Measurements from ENCODE around the gene PROP1. TPM values are rescaled to one million over a fixed set of nuclear protein-coding genes. Genes with fewer than 3 reads are reported as not detected.
"Not testable (repeated sequence)": the region's sequence is repeated elsewhere in the genome, so short reads cannot be mapped to it uniquely, and the experiment has no call there.

PROP1 gene
- total RNA-seq, 4 donors from 2014 or later = not detected

DNA sequence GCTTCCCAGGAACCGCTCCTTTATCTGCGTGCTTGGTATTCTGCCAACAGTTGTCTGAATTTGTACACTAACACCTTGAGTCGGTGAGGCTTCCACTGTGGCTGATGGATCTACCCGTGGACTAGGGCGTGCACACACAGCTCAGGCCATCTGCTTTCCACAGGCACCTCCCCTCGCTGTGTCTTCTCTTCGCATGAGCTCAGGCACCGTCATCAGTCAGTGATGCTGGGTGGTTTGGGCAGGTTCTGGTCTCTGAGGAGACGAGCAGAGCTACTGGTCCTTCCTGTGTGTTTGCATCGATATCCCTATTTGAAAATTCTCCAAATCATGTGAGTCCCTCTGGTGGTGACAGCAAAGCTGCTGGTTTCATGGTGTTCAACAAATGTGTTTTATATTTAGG, 48.1 kb downstream of the PROP1 start:
- WGBS, 2 donors (ENCODE audit: low coverage in 1 of 2) = 74 to 84% methylated on average over 3 to 7 of the region's 10 CpGs
- H3K4me3 ChIP-seq; intact Hi-C loops (cut with DNase I; ENCODE audit: low total_unique reads); H3K9me3 ChIP-seq; H3K4me1 ChIP-seq; DNase-seq; H3K27me3 ChIP-seq; in situ Hi-C loops (cut with MboI; ENCODE audit: low pct_ligation_motif_present in 1 of 4, low pct_unique_long_range_greater_than_20kb in 1 of 4, low sequenced_read_pairs in 3 of 4); H3K36me3 ChIP-seq; H3K27ac ChIP-seq: not testable (repeated sequence)

DNA sequence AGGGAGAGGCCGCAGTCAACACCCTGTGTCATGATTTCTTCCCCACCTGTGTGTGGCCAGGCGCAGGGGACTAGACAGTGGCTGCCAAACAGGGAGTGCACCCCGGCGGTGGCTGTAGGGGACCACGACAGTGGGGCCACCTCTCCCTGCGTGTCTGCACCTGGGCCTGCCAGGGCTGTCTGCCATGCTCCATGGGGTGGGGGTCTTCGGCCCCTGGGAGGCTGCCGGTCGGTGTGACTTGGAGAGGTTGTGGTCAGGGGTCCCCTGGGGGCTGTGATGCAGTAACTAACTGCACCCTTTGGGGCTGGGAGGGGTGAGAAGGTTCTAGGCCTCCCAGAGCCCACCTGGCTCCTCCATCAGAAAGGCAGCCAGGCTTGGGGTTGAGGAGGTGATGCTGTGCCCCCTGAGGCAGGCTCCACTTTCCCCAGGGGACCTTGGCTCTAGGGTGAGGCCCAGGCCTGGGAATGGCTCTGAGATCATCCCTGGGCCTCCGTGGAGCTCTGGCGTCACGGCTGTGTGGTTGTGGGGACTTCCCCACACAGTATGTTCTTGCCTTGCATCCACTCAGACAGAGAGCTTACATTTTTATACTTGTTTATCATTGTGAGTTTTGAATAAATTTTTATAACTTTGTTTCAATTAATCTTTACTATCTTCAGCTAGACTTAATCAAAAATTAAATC, 50.3 kb downstream of the PROP1 start:
- in situ Hi-C loops (cut with MboI; ENCODE audit: low pct_ligation_motif_present in 1 of 4, low pct_unique_long_range_greater_than_20kb in 1 of 4, low sequenced_read_pairs in 3 of 4); H3K36me3 ChIP-seq; H3K27ac ChIP-seq; H3K4me3 ChIP-seq; H3K4me1 ChIP-seq; DNase-seq; intact Hi-C loops (cut with DNase I; ENCODE audit: low total_unique reads); H3K27me3 ChIP-seq; H3K9me3 ChIP-seq: not testable (repeated sequence)
- 73 to 83% methylated on average over 2 to 7 of the region's 12 CpGs for WGBS, 2 donors (ENCODE audit: low coverage in 1 of 2)

DNA sequence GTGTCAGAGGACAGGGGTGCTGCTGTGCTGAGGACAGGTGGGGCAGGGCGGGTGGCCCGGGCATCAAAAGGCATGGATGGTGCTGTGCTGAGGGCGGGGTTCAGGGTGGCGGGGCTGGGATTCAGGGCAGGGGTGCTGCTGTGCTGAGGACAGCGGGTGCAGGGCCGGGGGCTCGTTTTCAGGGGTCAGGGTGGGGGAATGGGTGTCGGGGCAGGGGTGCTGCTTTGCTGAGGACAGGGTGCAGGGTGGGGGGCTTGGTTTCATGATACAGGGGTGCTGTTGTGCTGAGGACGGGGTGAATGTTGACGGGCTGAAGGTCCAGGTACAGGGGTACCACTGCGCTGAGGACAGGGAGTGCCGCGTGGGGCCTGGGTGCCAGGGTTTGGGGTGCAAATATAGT, 50.9 kb downstream of the PROP1 start:
- H3K9me3 ChIP-seq; H3K4me1 ChIP-seq; in situ Hi-C loops (cut with MboI; ENCODE audit: low pct_ligation_motif_present in 1 of 4, low pct_unique_long_range_greater_than_20kb in 1 of 4, low sequenced_read_pairs in 3 of 4); intact Hi-C loops (cut with DNase I; ENCODE audit: low total_unique reads); H3K4me3 ChIP-seq; H3K27ac ChIP-seq; H3K27me3 ChIP-seq; H3K36me3 ChIP-seq; DNase-seq: not testable (repeated sequence)
- 89 to 100% methylated on average over 4 to 13 of the region's 13 CpGs for WGBS, 2 donors (ENCODE audit: low coverage in 1 of 2)

DNA sequence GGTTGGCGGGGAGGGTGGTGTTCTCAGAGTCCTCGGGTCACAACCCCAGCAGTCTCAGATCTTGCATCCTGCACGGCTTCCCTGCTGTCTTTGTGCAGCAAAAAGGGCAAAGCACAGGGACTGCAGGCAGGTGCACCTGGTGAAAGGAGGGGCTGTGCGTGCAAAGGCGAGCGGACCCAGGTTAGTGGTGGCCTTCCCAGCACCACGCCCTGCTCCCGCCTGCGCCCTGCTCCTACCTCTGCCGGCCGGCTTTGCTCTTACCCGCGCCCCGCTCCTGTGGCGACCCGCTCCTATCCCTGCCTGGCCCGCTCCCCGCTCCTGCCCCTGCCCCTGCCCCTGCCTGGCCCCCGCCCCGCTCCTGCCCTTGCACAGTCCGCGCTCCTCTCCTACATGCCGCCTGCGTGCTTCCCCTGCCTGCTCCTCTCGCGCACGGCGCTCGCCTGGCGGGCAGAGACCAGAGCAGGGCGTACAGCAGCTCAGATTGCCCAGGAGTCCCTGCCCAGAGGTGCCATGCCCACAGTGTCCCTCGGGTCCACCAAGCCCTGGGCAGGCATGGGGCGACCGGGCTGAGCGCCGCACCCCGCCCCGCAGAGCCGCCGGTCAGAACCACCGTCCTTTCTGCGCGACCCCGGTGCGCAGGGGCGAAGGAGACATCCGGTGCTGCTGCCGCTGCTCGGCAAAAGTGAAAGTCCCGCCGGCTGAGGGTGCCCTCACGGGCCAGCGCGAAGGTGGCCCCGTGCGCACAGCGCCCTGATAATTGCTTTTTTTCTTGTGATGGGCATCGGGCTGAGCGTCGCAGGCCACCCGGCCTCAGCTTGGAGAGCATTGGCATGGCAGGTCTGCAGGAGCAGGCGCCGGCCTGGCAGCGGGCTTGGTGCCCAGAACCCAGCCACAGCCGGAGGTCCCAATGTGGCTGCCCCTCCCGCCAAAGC, 52.0 kb downstream of the PROP1 start:
- H3K4me3 ChIP-seq = peak overlapping the region in 3 of 4 donors; percentile 28 to 53 (median 29)
- H3K27me3 ChIP-seq; H3K27ac ChIP-seq; intact Hi-C loops (cut with DNase I; ENCODE audit: low total_unique reads); H3K36me3 ChIP-seq; DNase-seq; H3K4me1 ChIP-seq; H3K9me3 ChIP-seq; in situ Hi-C loops (cut with MboI; ENCODE audit: low pct_ligation_motif_present in 1 of 4, low pct_unique_long_range_greater_than_20kb in 1 of 4, low sequenced_read_pairs in 3 of 4): not testable (repeated sequence)
- 14% methylated on average over 12 of the region's 66 CpGs; no CpG with 5 or more reads in 1 of the 2 donors for WGBS, 2 donors (ENCODE audit: low coverage in 1 of 2)

DNA sequence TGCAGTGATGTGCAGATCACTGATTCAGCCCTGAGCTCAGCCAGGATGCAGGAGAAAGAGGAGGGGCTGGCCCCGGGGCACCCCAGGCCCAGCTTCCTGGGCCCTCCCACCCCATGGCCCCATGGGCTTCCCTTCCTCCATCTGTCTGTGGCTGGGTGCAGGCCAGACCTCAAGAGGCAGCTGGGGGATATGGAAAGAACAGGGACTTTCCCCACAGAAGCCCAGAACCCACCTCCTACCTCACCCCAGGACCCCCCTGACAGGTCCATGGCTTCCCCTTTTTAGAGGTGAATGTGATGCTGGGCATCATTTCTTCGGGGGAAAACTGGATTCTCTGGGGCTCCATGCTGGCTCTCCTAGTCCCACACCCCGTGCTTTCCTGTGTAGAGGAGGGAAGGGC, 53.1 kb downstream of the PROP1 start:
- H3K4me3 ChIP-seq; H3K9me3 ChIP-seq; H3K27ac ChIP-seq; H3K4me1 ChIP-seq; intact Hi-C loops (cut with DNase I; ENCODE audit: low total_unique reads); H3K36me3 ChIP-seq; DNase-seq; in situ Hi-C loops (cut with MboI; ENCODE audit: low pct_ligation_motif_present in 1 of 4, low pct_unique_long_range_greater_than_20kb in 1 of 4, low sequenced_read_pairs in 3 of 4): not testable (repeated sequence)
- 56% methylated on average over 2 of the region's 3 CpGs; no CpG with 5 or more reads in 1 of the 2 donors for WGBS, 2 donors (ENCODE audit: low coverage in 1 of 2)
- H3K27me3 ChIP-seq = peaks cover 14% of the 10 kb centered on the region

Other genes with a start within 250 kb of the PROP1 start
- under 1 TPM in 2 of 4 donors, not detected in 2; 0.14 to 0.48 TPM for gene FAM153A, start 213.3 kb downstream of the PROP1 start, total RNA-seq
- 1 to 10 TPM in 2 of 4 donors, under 1 TPM in 2; 0.55 to 2.6 (median 1.2) TPM for gene N4BP3, start 117.3 kb upstream of the PROP1 start, total RNA-seq
- 100 to 1,000 TPM in 1 of 4 donors, 10 to 100 TPM in 3; 36.7 to 149 (median 37.8) TPM for gene RMND5B, start 134.8 kb upstream of the PROP1 start, total RNA-seq
- gene NHP2, start 157.6 kb upstream of the PROP1 start, total RNA-seq = 100 to 1,000 TPM in 2 of 4 donors, 10 to 100 TPM in 2; 28.1 to 116 (median 96.7) TPM
- not detected for gene GMCL2, start 191.1 kb upstream of the PROP1 start, total RNA-seq
- gene HNRNPAB, start 208.3 kb upstream of the PROP1 start, total RNA-seq = 100 to 1,000 TPM; 115 to 199 (median 169) TPM
- gene PHYKPL, start 236.6 kb upstream of the PROP1 start, total RNA-seq = 100 to 1,000 TPM; 124 to 405 (median 197) TPM